HuH-7.5 (cell line): Measurements from ENCODE around the gene POLR2J2.
"Not testable (repeated sequence)": the region's sequence is repeated elsewhere in the genome, so short reads cannot be mapped to it uniquely, and the experiment has no call there.

Experiments
- DNase-seq: peaks from one replicate; pipeline ENCODE4 v3.0.0; 2011; ENCODE audit warnings: low spot score

POLR2J2 gene

GRCh38 chr7:102671166-102671955, at the start of gene POLR2J2:
TSS of gene POLR2J2 (minus strand) at chr7:102671663. CDS start at chr7:102671601, 62 bp downstream.
- peak; percentile 93 for DNase-seq

GRCh38 chr7:102718491-102718890, 47.0 kb upstream of the POLR2J2 start:
- DNase-seq = not testable (repeated sequence)

- DNase-seq = not testable (repeated sequence)
Measured at GRCh38 chr7:102715718-102716117, 44.3 kb upstream of the POLR2J2 start.

GRCh38 chr7:102714774-102715522, 43.5 kb upstream of the POLR2J2 start:
- not testable (repeated sequence) for DNase-seq

DNA sequence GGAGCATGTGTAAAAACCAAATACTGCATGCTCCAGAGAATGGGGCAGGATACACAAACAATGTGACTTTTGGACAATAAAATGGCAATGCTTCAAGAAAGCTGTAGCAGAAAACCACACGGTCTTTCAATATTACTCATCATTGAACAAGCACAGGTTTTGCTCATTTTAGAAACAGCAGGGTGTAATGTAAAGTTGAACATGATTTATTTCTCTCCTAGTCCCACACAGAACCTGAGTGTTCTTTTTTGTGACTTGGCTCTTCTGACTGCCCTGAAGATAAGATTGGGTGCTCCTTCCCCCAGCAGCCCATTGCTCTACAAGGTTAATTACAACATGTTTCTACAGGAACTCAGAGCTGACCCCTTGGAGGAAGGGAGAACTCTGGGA, 42.2 kb upstream of the POLR2J2 start:
- not testable (repeated sequence) for DNase-seq

GRCh38 chr7:102713011-102713690, 41.7 kb upstream of the POLR2J2 start:
- not testable (repeated sequence) for DNase-seq

DNA sequence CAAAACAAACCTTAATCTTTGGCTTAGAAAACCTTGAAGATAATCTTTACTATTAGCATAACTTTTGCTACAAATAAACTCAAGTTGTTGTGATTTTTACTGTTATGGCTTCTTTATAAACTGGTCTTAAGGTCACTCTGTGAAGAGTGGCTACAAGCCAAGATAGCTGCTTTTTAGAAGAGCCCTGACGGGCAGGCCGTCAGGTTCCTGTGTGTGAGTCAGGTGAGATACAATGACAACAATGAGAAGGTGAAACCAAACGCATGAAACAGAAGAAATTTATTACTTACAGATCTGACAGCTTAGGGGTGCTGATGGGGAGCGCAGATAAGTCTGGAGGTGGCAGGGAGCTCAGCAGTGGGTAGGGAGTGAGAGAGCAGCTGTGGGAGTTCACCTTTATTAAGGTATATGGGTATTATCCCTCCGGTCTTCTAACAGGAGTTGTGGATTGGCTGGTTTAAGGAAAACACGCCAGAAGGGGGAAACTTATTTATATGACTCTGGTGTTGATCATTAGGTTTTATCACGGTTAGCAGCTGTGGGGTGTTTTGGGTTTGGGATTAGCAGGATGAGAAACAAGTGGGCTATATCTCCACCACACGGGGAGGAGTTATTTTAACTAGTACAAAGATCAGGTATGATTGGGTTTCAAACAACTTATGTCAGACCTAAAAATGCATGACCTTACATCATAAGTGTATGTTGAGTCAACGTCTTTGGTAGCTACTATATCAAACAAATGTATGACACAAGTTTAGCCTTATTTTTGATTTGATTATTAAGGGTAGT, 27.7 kb upstream of the POLR2J2 start:
- DNase-seq = not testable (repeated sequence)

GRCh38 chr7:102697642-102698512, 26.4 kb upstream of the POLR2J2 start:
- DNase-seq = not testable (repeated sequence)

GRCh38 chr7:102696009-102696408, 24.5 kb upstream of the POLR2J2 start:
- not testable (repeated sequence) for DNase-seq

- not testable (repeated sequence) for DNase-seq
Measured at GRCh38 chr7:102695033-102695552, 23.6 kb upstream of the POLR2J2 start.

GRCh38 chr7:102694008-102694407, 22.5 kb upstream of the POLR2J2 start:
- DNase-seq = not testable (repeated sequence)

DNA sequence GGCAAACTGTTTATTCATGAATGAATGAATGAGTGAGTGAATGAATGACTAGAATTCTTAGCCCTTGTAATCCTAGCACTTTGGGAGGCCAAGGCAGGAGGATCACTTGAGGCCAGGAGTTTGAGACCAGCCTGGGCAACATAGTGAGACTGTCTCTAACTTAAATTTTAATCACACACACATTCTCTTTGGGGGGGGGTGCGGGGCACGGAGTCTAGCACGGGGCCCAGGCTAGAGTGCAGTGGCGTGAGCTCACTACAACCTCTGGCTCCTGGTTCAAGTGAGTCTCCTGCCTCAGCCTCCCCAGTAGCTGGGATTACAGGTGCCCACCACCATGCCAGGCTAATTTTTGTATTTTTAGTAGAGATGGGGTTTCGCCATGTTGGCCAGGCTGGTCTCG, 19.1 kb upstream of the POLR2J2 start:
- DNase-seq = not testable (repeated sequence)

GRCh38 chr7:102689436-102690282, 18.2 kb upstream of the POLR2J2 start:
- not testable (repeated sequence) for DNase-seq

GRCh38 chr7:102688299-102689036, 17.0 kb upstream of the POLR2J2 start:
- DNase-seq = not testable (repeated sequence)

- not testable (repeated sequence) for DNase-seq
Measured at GRCh38 chr7:102682560-102682959, 11.1 kb upstream of the POLR2J2 start.

DNA sequence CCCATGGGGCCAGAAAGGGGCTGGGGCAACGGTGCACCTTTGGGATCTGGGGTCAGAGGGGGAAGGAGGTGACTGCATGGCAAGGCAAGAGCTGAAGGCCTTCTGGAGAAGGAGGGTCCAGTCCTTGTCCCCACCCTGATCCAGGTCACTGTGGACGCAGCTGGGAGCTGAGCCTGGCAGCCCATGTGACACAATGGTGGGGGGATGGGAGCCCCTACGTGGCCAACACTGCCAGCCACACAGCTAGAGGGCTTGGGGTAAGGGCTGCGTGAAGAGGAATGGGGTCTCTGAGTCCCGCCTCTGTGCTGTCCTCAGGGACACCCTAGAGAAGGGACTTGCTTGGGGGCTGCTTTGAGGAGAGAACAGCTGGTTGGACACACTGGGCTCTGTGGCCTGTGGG, 9.3 kb upstream of the POLR2J2 start:
- DNase-seq = not testable (repeated sequence)

- DNase-seq = not testable (repeated sequence)
Measured at GRCh38 chr7:102675545-102675944, 4.1 kb upstream of the POLR2J2 start.

DNA sequence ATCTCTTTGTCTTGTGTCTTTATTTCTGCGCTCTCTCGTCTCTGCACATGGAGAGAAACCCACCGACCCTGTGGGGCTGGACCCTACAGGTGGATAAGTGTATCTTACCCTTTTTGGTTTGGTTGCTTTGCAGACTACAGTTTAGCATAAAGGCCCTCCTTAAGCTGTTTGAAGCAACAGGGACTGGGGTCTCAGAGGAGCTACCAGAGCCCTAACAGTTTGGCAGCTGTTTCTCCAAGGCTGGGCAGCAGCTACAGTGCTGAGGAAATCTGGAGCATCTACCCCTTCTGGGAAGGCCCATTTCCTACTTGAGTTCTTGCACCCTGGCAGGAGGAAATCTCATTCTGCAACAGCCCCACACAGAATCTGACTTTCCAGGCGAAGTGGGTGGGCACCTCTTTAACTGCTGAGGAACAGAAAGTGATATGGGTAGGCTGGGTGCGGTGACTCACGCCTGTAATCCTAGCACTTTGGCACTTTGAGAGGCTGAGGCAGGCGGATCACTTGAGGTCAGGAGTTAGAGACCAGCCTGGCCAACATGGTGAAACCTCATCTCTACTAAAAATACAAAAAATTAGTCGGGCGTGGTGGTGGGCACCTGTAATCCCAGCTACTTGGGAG, 2.1 kb upstream of the POLR2J2 start:
- DNase-seq = not testable (repeated sequence)
